ENCODE results near the gene CCT7. TPM values are rescaled to one million over a fixed set of nuclear protein-coding genes. Genes with fewer than 3 reads are reported as not detected.

The CCT7 gene
- total and polyA plus RNA-seq, 10 donors = 112 to 184 (median 150) TPM

DNA sequence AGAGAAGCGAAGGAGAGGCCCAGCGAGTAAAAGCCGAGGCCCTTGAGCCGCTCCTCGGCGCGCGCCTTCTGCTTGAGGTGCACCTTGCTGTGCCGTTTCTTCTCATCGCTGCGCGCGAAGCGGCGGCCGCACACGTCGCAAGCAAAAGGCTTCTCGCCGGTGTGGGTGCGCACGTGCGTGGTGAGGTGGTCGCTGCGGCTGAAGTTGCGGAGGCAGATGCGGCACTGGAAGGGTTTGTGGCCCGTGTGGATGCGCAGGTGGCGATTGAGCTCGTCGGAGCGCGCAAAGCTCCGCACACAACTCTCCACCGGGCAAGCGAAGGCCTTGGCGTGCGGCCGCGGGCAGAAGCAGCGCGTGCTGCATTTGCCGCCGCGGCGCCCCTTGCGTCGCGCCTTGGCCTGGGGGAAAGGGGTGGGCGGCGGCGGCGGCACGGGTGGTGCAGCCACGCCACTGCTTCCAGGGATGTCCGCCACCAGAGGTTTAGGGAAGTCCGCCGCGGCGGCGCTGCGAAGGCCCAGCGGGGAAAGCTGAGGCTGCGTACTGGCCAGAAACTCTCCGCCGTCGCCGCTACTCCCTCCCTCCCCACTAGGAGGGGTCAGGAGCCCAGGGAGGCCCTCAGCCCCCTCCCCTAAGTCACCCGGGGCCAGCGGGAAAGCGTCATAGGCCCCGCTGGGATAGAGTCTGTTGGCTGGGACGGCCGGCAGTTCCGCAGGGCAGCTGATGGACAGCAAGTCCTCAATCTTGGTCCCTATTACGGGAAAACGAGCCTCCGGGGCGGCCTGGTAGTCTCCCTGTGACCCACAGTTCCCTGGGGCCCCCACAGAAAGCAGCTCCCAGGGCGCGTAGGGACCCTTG lies 57.6 kb downstream of the CCT7 start:
- H3K27me3 ChIP-seq (replicated peaks in 1 of 7) = peaks cover 8 to 95% (median 73%) of the 10 kb centered on the region in 7 donors
- H3K36me3 ChIP-seq = no peaks in the 10 kb centered on the region
- TF ChIP-seq, protein P1, sequence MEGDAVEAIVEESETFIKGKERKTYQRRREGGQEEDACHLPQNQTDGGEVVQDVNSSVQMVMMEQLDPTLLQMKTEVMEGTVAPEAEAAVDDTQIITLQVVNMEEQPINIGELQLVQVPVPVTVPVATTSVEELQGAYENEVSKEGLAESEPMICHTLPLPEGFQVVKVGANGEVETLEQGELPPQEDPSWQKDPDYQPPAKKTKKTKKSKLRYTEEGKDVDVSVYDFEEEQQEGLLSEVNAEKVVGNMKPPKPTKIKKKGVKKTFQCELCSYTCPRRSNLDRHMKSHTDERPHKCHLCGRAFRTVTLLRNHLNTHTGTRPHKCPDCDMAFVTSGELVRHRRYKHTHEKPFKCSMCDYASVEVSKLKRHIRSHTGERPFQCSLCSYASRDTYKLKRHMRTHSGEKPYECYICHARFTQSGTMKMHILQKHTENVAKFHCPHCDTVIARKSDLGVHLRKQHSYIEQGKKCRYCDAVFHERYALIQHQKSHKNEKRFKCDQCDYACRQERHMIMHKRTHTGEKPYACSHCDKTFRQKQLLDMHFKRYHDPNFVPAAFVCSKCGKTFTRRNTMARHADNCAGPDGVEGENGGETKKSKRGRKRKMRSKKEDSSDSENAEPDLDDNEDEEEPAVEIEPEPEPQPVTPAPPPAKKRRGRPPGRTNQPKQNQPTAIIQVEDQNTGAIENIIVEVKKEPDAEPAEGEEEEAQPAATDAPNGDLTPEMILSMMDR (IDR thresholded peaks at IDR 0.05 in 8 of 11, conservative IDR thresholded peaks at IDR 0.05 in 3 of 11) = no peak
- intact Hi-C loops (cut with DNase I; ENCODE audit: low total_unique reads) = no loop called here
- WGBS, 5 donors = 2 to 5% (median 3%) methylated on average over 34 to 82 of the region's 82 CpGs
- H3K4me3 ChIP-seq = peak overlapping the region in 7 of 8 donors; percentile 15 to 62 (median 33)
- peaks cover 0 to 5% (median 0%) of the 10 kb centered on the region in 8 donors for H3K9me3 ChIP-seq
- peaks cover 20 to 37% (median 32%) of the 10 kb centered on the region in 6 donors for H3K4me1 ChIP-seq
- no peak overlapping the region for H3K27ac ChIP-seq
- peak; percentile 74 for DNase-seq

DNA sequence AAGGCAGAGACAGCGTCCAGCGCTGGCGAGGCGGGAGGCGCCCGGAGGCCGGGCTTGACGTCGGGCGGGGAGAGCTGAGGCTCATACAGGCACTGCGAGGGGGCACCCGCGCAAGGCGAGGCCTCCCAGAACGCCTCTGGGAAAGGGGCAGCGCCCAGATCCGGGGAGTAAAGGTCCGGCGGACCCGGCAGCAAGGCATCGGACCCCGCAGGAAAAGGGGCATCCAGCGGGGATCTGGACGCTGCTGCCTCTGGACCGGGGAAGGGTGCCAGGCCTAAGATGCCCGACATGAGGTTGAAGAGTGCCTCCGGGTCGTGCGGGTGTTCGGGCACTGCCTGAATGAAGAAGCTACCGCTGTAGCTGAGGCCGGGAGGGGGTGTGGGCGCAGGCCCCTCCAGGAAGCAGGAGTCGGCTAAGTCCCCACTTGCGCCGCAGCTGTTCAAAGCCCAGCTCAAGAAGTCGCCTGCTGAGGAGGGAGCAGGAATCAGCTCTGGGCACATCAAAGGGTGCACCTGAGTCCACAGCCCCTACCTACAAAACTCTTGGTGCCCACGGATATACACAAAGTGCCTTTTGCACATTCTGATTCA lies 58.3 kb downstream of the CCT7 start:
- TF ChIP-seq POLR2A (IDR thresholded peaks at IDR 0.05) (no peak), POLR2AphosphoS5 (IDR thresholded peaks at IDR 0.05) (no peak)
- TF ChIP-seq, protein P1 (IDR thresholded peaks at IDR 0.05 in 8 of 11, conservative IDR thresholded peaks at IDR 0.05 in 3 of 11) = no peak
- no peak overlapping the region for H3K27ac ChIP-seq
- intact Hi-C loops (cut with DNase I; ENCODE audit: low total_unique reads) = no loop called here
- DNase-seq = no peak
- H3K9me3 ChIP-seq = peaks cover 0 to 5% (median 0%) of the 10 kb centered on the region in 8 donors
- H3K36me3 ChIP-seq = no peaks in the 10 kb centered on the region
- 3 to 12% (median 7%) methylated on average over 24 to 38 of the region's 38 CpGs for WGBS, 5 donors
- peak overlapping the region in 6 of 8 donors; percentile 15 to 73 (median 54) for H3K4me3 ChIP-seq
- peaks cover 20 to 37% (median 32%) of the 10 kb centered on the region in 6 donors for H3K4me1 ChIP-seq
- peaks cover 8 to 95% (median 75%) of the 10 kb centered on the region in 7 donors for H3K27me3 ChIP-seq (replicated peaks in 1 of 7)

DNA sequence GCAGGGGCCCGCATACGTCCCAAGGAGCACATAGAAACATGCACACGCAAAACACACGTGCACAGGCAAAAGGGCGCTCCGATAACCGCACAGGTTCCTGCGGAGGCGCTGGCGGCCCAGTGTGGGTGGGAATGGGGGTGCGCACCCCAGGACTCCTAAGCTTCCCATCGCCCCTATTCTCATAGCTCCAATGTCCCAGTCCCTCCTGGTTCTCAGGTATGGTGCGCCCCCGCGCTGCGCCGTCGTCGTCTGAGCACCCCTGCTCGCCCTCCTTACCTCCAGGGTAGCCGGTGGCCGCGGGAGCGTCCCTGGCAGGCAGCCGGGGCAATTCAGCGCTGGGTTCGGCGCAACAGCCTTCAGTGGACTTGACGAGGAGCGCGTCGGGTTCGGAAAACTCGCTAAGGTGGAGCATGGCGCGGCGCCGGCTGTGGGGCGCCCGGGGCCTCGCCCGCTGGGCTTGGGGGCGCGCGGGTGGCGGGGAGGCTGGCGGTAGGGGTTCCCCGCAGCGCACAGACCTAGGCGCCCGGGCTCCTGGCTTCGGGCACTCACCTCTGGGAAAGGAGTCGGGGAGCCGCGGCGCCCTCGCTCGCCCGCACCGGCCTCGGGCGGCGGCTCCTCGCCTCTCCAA lies 58.9 kb downstream of the CCT7 start:
- no peak for TF ChIP-seq POLR2AphosphoS5 (IDR thresholded peaks at IDR 0.05)
- TF ChIP-seq, protein P1 (IDR thresholded peaks at IDR 0.05 in 8 of 11, conservative IDR thresholded peaks at IDR 0.05 in 3 of 11) = no peak
- no peak for TF ChIP-seq POLR2A (IDR thresholded peaks at IDR 0.05)
- no peak overlapping the region for H3K27ac ChIP-seq
- intact Hi-C loops (cut with DNase I; ENCODE audit: low total_unique reads) = no loop called here
- WGBS, 5 donors = 0 to 7% (median 4%) methylated on average over 3 to 64 of the region's 64 CpGs
- peaks cover 20 to 37% (median 32%) of the 10 kb centered on the region in 6 donors for H3K4me1 ChIP-seq
- no peaks in the 10 kb centered on the region for H3K36me3 ChIP-seq
- peaks cover 8 to 97% (median 79%) of the 10 kb centered on the region in 7 donors for H3K27me3 ChIP-seq (replicated peaks in 1 of 7)
- peaks cover 0 to 5% (median 0%) of the 10 kb centered on the region in 8 donors for H3K9me3 ChIP-seq
- peak overlapping the region; percentile 15 to 73 (median 54) for H3K4me3 ChIP-seq
- peak; percentile 78 for DNase-seq
